ENCODE results near the gene UQCRH.
"Not testable (repeated sequence)": the region's sequence is repeated elsewhere in the genome, so short reads cannot be mapped to it uniquely, and the experiment has no call there.

Gene UQCRH

GRCh38 chr1:46300673-46301405 is 2.7 kb upstream of the UQCRH start:
- no peak for DNase-seq

GRCh38 chr1:46301406-46301807 is 2.1 kb upstream of the UQCRH start:
- DNase-seq, result no peak

- DNase-seq, result peak in 1 of 2 experiments; percentile 9
Observed at GRCh38 chr1:46301808-46302640, 1.5 kb upstream of the UQCRH start.

GRCh38 chr1:46302641-46303037 is 859 bp upstream of the UQCRH start:
- no peak for DNase-seq

- DNase-seq, result no peak
Observed at GRCh38 chr1:46303872-46304326, 401 bp downstream of the UQCRH start.

- DNase-seq, result no peak
Observed at GRCh38 chr1:46306159-46306530, 2.6 kb downstream of the UQCRH start.

GRCh38 chr1:46309401-46310159 is 6.1 kb downstream of the UQCRH start:
- DNase-seq, result no peak

GRCh38 chr1:46310321-46310720 is 6.8 kb downstream of the UQCRH start:
- DNase-seq, result no peak

- no peak for DNase-seq
Observed at GRCh38 chr1:46315669-46316403, 12.3 kb downstream of the UQCRH start.

GRCh38 chr1:46317323-46317722 is 13.8 kb downstream of the UQCRH start:
- no peak for DNase-seq

GRCh38 chr1:46319301-46319700 is 15.8 kb downstream of the UQCRH start:
- DNase-seq, result not testable (repeated sequence)

GRCh38 chr1:46319960-46320914 is 16.7 kb downstream of the UQCRH start:
- peak in 1 of 2 experiments; percentile 33 for DNase-seq

- not testable (repeated sequence) for DNase-seq
Observed at GRCh38 chr1:46322191-46322590, 18.7 kb downstream of the UQCRH start.

GRCh38 chr1:46325285-46326076 is 22.0 kb downstream of the UQCRH start:
- DNase-seq, result not testable (repeated sequence)

- DNase-seq, result not testable (repeated sequence)
Observed at GRCh38 chr1:46328182-46328581, 24.7 kb downstream of the UQCRH start.

GRCh38 chr1:46329807-46330206 is 26.3 kb downstream of the UQCRH start:
- not testable (repeated sequence) for DNase-seq

- DNase-seq, result not testable (repeated sequence)
Observed at GRCh38 chr1:46330381-46330780, 26.9 kb downstream of the UQCRH start.

- DNase-seq, result not testable (repeated sequence)
Observed at GRCh38 chr1:46331786-46332540, 28.5 kb downstream of the UQCRH start.

GRCh38 chr1:46333300-46334029 is 30.0 kb downstream of the UQCRH start:
- no peak for DNase-seq

Measured in NCI-H187 (cell line).